ENCODE measurements around the gene ARHGAP18.

ARHGAP18 gene

DNA sequence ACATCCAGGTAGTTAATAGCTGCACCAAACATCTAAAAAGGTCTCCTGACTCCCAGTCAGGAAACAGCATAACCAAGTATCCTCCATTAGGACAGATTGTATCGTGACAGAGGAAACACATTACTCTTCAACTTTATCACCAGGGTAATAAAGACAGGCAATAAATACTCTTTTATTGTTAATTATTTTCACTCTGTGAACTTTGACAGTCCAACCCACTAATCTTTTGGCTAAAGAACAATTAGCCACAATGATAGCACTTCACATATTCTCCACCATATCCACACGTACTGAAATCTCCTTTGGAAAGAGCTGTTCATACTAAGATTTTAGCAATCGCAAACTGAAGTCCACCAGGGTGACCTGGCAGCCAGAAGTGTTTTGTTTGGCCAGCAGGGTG, 46.4 kb downstream of the ARHGAP18 start:
- no peak for DNase-seq

DNA sequence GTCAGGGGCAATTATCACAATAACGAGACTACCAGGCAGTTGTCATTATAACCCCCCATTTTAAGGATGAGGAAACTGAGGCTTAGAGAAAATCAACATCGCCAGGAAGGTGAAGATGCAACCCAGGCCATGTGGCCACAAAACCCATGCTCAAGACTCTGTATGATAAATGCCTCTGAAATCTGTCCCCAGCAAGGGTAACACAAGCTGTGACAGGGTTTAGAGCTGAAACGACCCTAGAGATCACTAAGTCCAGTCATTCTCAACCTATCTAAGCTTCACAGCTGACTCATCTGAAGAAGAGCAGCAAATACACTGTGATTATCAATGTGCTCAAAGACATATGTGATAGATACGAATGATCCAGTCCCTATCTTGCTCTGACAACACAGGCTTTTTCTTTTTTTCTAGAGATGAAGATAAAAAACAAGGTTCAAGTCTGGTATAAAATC, 47.0 kb downstream of the ARHGAP18 start:
- no peak for DNase-seq

DNA sequence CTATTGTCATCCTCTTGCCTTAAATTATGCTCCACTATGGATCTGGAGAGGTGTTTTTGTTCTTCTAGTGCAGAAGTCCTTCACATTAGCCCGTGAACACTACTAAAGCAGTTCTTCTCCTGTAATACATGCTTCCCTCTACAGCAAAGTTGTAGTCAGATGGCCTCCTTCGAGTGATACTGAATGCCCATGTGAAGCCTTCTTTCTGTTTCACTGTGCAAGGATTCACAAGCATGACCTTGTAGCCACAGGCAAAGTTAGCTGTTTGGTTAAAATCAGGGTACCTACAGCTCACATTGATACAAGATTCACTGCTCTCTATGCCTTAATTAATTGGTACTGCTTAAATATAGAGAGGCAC, 47.6 kb downstream of the ARHGAP18 start:
- no peak for DNase-seq

DNA sequence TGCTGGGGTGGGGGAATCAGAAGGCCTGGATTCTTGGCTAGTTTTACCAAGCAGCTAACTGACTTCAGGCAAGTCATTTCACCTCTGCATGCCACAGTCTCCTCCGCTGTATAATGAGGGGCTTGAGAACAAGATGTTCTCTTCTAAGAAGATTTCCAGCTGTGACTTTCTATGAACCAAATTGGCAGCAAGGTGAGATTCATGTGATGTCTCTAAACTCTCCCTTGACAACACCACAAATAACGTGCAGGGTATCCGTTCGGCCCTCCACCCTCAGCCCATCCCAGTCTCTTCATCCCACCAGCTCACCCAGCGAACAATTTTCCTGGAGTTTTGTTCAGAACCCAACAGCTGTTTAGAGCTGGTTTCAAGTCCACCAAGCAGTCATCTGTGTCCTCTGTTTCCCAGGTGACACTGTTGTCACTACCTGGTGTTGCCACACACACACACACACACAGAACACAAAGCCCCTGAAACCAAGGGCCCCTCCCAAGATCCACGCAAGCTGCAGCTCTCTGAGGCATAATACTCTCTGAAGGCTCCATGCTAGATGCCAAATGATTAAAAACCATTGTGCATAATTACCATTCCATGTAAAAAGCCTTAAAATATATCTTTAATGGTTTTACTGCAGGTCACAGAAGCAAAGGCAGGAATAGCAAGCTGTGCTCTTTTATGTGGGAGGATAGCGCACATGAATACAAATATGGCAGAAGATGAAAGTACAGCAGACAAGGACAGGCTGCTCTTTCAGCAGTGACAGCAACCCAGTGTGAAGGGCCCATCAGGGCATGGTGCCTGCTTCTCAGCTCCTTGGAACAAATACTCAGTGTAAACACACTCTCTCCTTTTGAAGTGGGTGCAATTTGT, 48.2 kb downstream of the ARHGAP18 start:
- DNase-seq = no peak

DNA sequence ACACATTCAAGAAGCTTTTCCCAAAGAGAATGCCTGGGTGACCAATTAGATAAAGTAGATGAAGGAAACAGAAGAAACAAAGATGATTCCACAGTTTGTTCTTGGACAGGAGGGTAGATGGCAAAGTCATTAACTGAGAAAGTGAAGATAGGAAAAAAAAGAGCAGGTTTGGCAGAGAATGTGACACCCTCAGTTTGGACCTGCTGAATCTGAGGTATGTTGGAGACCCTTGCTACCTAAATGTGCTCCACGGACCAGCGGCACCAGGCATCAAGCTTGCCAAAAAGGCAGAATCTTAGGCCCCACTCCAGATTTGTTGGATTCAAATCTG, 49.7 kb downstream of the ARHGAP18 start:
- no peak for DNase-seq

DNA sequence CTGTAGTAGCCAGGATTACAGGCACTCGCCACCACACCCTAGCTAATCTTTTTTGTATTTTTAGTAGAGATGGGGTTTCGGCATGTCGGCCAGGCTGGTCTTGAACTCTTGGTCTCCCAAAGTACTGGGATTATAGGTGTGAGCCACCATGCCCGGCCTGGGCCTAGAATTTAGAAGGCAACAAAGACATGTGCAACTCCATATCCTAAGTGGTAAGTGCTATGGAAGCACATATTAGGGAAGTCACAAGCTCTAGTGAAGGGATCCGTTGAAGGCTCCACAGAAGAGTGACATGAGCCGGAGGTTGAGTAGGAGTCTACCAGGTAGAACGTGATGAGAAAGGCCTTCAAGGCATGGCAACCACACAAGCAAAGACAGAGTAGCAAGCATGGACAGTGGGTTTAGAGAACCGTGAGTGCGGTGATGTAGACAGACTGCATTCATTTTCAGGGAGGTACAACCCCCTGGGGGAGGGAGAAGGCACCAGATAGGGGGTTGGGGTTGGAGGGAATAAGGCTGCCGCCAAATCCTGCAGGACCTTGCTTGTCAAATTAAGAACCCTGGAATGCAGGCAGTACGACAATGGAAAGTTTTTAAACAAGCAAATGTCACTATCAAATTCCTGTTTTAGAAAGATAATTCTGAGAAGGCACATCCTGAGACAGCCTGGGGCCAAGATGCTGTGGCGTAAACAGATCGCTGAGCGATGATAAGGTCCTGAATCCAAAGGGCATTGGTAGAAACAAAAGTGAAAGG, 50.2 kb downstream of the ARHGAP18 start:
- no peak for DNase-seq

DNA sequence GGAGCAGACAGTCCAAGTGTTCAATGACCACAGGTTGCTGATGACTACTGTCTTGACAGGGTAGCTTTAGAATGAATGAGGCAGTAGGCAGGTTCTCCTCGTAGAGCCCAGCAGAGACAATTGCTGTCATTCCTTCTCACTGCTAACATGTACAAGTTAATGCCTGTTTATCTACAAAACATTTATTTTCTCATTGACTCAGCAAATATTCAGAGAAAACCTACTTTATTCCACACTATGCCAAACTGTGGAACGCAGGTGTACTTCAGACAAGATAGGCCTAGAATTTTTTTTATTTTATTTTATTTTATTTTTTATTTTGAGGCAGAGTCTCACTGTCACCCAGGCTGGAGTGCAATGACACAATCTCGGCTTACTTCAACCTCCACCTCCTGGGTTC, 50.8 kb downstream of the ARHGAP18 start:
- DNase-seq = no peak

DNA sequence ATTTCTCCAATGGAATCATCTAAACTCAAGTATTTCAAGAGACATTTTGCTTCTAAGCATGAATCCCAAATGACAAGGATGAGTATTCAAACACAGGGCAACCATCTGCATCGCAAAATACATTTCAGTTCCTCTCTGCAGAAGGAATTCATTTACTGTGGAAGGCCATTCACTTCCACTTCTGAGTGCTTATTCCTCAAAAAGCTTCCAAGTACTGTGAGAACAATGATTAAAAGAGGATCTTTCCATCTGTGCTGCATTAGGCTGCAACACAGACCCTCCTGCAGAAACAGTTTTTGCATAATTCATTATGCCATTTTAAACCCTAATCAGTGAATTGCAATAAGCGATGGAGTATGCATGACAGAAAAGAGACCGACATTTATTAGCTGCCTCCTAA, 52.5 kb downstream of the ARHGAP18 start:
- no peak for DNase-seq

DNA sequence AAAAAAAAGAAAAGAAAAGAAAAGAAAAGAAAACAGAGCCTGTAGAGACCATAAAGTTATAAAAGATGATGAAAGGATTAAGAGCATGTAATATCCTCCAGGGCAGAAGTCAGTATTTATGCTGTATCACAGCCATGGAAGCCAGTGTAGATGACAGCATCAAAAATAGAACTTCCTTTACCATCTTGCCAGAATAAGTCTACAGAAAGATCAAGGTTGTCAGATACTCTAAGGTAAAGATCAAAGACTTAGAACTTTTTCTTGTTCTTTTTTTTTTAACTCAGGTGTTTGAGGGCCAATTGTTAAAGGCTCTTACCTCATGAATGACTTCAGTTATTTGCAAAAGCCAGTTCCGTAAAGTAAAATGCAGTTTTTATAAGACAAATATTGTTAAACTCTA, 54.6 kb downstream of the ARHGAP18 start:
- no peak for DNase-seq

DNA sequence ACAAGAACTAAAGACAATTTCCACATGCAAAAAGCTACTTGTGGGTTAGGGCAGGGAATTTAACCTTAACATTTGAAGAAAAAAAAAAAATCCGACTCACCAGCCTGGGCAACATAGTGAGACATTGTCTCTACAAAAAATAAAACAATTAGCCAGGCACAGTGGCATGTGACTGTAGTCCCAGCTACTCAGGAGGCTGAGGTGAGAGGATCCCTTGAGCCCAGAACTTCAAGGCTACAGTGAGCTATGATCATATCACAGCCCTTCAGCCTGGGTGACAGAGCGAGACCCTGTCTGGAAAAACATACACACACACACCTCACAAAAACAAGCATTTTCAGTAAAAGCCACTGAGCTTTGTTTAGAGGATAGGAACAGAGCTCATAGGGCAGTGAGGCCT, 56.2 kb downstream of the ARHGAP18 start:
- no peak for DNase-seq

DNA sequence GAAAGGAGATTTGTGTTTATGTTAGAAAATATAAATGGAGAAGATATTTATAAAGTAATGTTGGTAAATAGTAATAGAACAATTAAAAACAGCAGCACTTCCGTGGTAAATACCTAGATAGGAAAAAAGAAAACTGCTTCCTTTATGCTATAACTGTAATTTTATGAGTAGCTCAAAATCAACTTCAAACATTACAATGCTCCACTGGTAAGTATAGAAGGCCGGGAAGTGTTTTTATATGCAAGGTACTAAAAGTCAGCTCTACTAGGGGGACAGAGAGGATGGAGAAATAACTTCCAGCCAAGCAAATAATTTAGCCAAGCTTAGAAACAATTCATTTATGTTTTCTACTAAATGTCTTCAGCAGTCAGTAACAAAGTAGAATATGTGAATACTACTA, 56.7 kb downstream of the ARHGAP18 start:
- DNase-seq = no peak

DNA sequence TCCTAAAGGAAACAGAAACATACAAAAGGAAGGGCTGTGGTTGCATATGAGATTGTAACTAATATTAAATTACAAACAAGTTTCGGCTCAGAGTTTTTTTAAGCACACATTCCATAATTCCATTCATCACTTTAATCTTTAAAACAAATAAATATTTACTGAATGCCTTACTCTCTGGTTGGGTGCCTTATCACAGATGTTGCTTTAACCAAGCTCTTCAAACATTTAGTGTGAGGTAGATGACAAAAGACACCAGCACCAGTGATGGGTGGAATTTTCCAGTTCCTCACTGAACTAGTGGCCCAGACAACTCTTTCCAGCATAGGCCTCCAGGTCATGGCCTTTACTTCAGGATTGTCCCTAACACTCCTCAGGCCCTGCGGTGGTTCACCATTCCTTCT, 58.7 kb downstream of the ARHGAP18 start:
- DNase-seq = no peak

DNA sequence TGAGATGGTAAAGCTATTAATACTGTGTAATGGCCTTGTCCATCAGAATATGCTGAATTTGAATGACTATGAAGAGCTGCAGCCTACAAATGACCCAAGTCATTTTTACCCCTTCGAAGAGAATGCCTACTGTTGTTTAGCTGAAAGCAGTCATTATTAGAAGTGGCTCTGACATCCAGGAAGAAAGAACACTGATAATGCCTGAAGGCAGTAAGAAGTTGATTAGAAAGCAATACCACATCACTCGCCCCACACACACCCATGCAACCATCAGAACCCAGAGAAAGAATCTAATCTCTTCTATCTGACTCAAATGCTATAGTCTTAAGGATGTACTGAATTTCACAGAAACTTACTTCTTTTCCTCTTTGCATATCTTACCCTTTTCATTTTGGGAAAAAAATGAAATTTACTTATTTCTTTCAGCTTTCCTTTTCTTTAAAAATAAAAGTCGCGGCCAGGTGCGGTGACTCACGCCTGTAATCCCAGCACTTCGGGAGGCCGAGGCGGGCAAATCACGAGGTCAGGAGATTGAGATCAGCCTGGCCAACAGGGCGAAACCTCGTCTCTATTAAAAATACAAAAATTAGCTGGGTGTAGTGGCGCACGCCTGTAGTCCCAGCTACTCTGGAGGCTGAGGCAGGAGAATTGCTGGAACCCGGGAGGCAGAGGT, 61.0 kb downstream of the ARHGAP18 start:
- DNase-seq = no peak

DNA sequence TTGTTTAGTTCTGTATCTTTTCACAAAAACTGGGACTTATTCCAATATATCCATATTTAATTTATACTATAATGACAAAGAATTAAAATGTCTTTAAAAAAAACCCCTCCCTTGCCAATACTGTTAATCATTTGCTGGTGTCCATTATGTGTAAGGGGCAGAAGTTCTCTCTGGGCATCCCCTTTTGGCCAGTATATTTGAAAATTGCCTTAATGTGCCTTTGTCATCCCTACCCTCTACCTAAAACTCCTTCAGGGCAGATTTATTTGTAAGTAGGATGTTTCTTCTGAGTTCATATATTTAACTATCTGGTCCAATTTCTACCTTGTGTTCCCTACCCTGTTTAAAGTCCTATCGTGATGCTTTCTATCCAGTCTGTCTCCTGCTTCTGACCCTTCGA, 62.9 kb downstream of the ARHGAP18 start:
- DNase-seq = no peak

DNA sequence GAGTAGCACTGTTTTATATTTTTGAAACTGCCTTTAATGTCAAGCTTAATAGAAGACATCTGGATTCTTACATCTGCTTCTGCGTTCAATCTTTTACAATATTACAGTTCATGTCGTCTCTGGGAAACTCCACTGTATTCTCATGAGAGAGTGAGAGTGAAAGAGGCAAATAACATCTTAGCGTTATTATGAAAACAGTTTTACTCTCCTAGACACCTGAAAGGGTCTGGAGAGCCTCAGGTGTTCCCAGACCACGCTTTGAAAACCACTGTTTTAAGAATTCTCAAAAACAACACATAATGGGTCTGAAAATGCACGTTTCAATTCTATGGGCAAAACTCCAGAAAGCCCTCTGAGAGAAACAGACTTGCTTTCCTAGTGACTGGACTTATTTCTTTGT, 63.3 kb downstream of the ARHGAP18 start:
- DNase-seq = no peak

DNA sequence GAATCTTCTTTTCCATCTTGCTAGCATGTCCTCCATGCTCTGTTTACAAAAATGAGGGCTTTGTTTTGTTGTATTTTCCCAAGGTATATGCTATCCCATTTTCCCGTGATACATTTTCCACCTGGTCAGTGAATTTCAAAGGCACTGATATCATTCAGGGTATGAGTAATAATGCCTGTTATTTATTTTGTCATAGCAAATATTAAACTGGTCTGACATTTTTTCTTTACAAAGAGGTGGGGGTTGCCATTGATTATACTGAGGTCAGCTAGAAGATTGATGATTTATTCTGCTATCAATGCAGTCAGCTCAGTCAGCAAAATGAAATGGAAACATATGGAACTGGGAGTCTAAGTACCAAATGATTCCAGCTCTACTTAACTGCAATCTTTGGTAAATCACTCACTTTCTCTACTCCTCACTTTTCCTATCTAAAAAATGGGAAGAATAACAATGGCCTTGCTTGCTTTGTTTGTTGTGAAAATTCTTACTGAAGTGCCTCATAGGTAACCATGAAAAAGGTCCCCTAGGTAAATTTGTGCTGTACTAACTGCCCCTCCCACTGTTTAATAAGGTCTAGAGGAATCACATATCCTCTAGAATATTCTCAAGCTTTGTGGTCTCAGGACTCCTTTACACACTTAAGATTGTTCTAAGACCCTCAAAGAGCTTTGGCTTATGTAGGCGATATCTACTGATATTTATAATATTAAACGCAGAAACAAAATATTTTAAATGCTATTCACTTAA, 64.0 kb downstream of the ARHGAP18 start:
- no peak for DNase-seq

DNA sequence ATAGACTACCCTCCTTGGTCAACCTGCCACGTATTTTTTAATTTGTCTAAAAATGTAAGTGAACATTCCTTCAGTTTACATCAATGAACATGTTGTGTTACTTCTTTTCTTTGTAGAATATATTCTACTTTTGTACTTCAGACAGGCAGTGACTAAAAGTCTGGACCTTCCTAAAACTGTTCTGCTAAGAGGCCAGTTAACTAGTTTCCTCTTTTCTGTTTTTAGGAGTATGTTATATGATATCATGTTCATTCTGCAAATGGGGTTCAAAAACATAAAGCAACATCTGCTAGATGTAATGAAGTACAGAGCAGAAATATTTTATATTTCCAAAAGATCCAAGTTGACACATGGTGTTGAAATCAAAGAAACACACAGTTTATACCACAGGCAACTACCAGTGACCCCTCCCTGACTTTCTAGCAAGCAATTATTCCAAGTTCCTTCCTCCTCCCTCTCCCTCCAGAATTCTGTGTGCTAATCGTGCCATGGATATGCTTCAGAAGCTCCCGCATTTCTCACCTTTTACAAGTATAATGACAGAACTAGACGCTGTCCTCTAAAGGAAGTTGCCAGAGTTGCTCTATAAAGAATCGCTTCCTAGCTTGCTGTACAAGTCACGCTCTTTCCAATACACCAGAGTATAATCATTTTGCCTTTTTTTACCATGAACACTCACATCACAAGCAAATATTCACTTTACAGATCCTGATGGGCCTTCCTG, 64.7 kb downstream of the ARHGAP18 start:
- DNase-seq = no peak

DNA sequence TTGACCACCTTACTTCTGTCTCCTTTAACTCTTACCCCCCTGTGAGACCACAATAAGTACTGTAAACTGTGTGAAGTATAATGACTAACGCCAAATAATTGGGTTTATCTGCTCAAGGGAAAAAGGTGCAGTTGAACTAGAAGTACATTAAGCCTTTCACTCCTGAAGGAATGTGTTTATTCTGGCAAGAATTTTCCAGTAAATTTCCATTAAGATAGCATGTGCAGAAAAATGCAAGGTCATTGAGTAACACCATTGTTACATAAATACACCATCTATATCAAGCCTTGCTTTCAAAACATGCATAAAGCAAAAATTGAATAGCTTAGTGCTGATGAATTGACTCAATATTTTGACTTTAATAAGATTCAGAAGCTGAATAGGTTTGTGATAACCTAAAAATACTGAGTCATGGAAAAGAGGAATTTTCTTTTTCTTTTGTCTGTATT, 65.4 kb downstream of the ARHGAP18 start:
- DNase-seq = no peak

DNA sequence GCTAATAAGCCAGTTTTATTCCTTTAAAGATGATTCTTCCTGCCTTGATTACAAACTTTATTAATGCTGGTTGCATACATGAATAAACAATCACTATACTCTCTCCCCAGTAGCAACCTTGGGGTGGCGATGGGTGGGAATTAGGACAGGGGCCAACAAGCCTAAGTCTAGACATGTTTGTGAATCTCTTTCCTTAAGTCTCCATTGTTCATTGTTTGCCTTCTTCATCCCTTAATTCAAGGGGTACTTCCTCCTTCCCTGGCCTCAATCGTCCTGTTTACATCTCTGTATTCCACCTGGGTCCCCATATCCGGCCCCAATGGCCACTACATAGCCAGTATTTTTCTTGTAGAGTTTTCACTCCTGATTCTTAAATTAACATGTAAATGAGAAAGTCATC, 66.0 kb downstream of the ARHGAP18 start:
- DNase-seq = no peak

DNA sequence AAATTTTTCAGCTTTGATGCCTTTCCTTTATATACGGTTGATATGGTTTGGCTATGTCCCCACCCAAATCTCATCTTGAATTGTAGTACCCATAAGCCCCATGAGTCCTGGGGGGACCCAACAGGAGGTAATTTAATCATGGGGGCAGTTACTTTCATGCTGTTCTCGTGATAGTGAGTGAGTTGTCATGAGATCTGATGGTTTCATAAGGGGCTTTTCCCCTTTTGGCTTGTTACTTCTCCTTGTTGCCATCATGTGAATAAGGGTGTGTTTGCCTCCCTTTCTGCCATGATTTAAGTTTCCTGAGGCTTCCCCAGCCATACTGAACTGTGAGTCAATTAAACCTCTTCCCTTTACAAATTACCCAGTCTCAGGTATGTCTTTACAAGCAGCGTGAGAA, 66.8 kb downstream of the ARHGAP18 start:
- no peak for DNase-seq

DNA sequence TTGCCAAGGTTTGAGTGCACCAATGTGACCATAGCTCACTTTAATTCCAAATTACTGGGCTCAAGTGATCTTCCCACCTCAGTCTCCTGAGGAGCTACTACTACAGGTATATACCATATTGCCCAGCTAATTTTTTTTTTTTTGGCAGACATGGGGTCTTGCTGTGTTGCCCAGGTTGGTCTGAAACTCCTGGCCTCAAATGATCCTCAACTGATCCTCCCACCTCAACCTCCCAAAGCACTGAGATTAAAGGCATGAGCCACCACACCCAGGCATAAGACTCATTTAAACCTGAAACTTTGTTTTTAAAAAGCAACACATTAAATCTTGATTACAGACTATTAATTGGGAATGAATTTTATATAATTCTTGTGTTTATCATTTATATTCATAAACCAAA, 67.7 kb downstream of the ARHGAP18 start:
- DNase-seq = no peak

DNA sequence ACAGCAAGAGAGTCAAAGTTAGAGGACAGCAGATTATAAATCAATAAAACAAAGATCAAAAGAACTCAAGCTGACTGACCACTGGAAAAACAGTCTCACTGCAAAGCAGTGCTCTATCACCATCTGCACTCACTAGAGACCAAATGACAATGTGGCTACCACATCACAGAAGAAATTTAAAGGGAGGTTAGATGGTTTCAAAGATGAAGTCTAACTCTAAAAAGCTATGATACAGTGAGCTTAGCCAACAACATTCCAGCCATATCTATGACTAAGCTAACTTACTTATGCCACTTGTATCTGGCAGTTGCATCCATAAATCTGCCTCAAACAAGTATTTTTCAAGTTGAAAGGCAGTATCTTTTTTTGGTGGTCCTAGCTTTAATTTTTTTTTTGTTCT, 68.6 kb downstream of the ARHGAP18 start:
- no peak for DNase-seq
